GM12878 (cell line): Measurements from ENCODE around the gene SPTSSB. TPM values are rescaled to one million over a fixed set of nuclear protein-coding genes. Genes with fewer than 3 reads are reported as not detected.

ENCODE experiments used
- ATAC-seq: fragments of 200-7000 bp; cut with Tn5 transposase; 3 replicates; pipeline ENCODE4 v1.9.1; 2020; ENCODE audit warnings: mild to moderate bottlenecking, moderate library complexity
- BruUV-seq: library from RNA; stranded (reverse); fragments of 400-500 nt; replicated peaks from 2 replicates; lab custom pipeline; 2021; lab: Mats Ljungman, UMichigan
- CTCF ChIA-PET: fragments of 300-600 bp; sonication (Branson Sonifier 250); formaldehyde crosslinking; extraction: SDS; loops from one replicate; lab custom pipeline; 2021; ENCODE audit warnings: inconsistent platforms; lab: Yijun Ruan, JAX
- POLR2A ChIA-PET: fragments of 350-600 bp; formaldehyde crosslinking; extraction: SDS; loops from one replicate; lab custom pipeline; 2021; ENCODE audit warnings: inconsistent platforms; lab: Charles Lee
- RAD21 ChIA-PET: fragments of 300-600 bp; sonication (Branson Sonifier 250); formaldehyde crosslinking; loops from one replicate; lab custom pipeline; 2023; ENCODE audit warnings: antibody characterized with exemption; ENCODE audit not compliant: unreplicated experiment; lab: Charles Lee
- SMC1A ChIA-PET: fragments of 300-600 bp; sonication (Branson Sonifier 250); formaldehyde crosslinking; loops from one replicate; lab custom pipeline; 2023; ENCODE audit not compliant: unreplicated experiment, uncharacterized antibody; lab: Charles Lee
- DNase-seq: peaks from one replicate; pipeline ENCODE4 v3.0.0-alpha.2; 2011; ENCODE audit warnings: low read depth, low spot score
- FAIRE-seq: peaks from 3 replicates; lab custom pipeline; 2011; peaks lifted over from hg19 to GRCh38; lab: Jason Lieb, UNC
- H2AFZ ChIP-seq: 2 replicates; pipeline ENCODE4 v1.6.0; 2011; ENCODE audit warnings: low read depth, low read length, control low read depth; ENCODE audit not compliant: control insufficient read depth
- H3K27ac ChIP-seq: 2 replicates; pipeline ENCODE4 v1.5.1; 2011; ENCODE audit warnings: control low read depth; ENCODE audit not compliant: control insufficient read depth, insufficient read depth
- H3K27me3 ChIP-seq, 2 experiments: replicated peaks in 1 of 2; 2 replicates each; pipeline versions ENCODE4 v1.6.0 to v1.6.1; 2011; ENCODE audit warnings: low read length in 1 of 2; ENCODE audit not compliant: control insufficient read depth in 2 of 2, insufficient read depth in 2 of 2
- H3K36me3 ChIP-seq, 2 experiments: 2 replicates each; pipeline ENCODE4 v1.5.1; 2011; ENCODE audit warnings: low read length in 1 of 2; ENCODE audit not compliant: control insufficient read depth in 2 of 2, insufficient read depth in 2 of 2
- H3K4me1 ChIP-seq: 2 replicates; pipeline ENCODE4 v1.6.1; 2011; ENCODE audit warnings: mild to moderate bottlenecking, low read length, moderate library complexity, mixed read lengths; ENCODE audit not compliant: control insufficient read depth, insufficient read depth
- H3K4me2 ChIP-seq: 2 replicates; pipeline ENCODE4 v1.6.0; 2011; ENCODE audit warnings: control low read depth; ENCODE audit not compliant: control insufficient read depth, insufficient read depth
- H3K4me3 ChIP-seq: fragments of 200-600 bp; sonication (generic); 2 replicates; pipeline ENCODE4 v1.5.1; 2016
- H3K79me2 ChIP-seq: 2 replicates; pipeline ENCODE4 v1.6.0; 2011; ENCODE audit warnings: low read length; ENCODE audit not compliant: control insufficient read depth, insufficient read depth
- H3K9ac ChIP-seq: 2 replicates; pipeline ENCODE4 v1.8.0; 2011; ENCODE audit warnings: low read length, control low read depth, mixed read lengths; ENCODE audit not compliant: control insufficient read depth, insufficient read depth
- H3K9me3 ChIP-seq: replicated peaks from 3 replicates; pipeline ENCODE4 v1.5.1; 2011; ENCODE audit warnings: mild to moderate bottlenecking, low read length; ENCODE audit not compliant: control insufficient read depth, insufficient read depth
- H4K20me1 ChIP-seq: 2 replicates; pipeline ENCODE4 v1.6.0; 2011; ENCODE audit not compliant: control insufficient read depth, insufficient read depth
- BHLHE40 ChIP-seq, 2 experiments: fragments of 450-650 bp in 1 of 2; IDR thresholded peaks; 2 replicates each; pipeline ENCODE4 v1.6.1; 2011 to 2017; ENCODE audit warnings: low read depth in 2 of 2, borderline replicate concordance in 1 of 2, improper control_type of control experiment in 1 of 2, low read length in 1 of 2, mild to moderate bottlenecking in 1 of 2
- CBX3 ChIP-seq: fragments of 200-600 bp; sonication (generic); IDR thresholded peaks from 2 replicates; pipeline ENCODE4 v1.6.1; 2016; ENCODE audit warnings: low read depth, borderline replicate concordance
- CEBPB ChIP-seq, 2 experiments: fragments of 150-350 bp in 1 of 2; IDR thresholded peaks; 2 replicates each; pipeline ENCODE4 v1.6.1; 2012 to 2014; ENCODE audit warnings: low read depth in 2 of 2, low read length in 2 of 2, borderline replicate concordance in 1 of 2, inconsistent platforms in 1 of 2
- HDGF ChIP-seq: fragments of 450-650 bp; IDR thresholded peaks from 2 replicates; pipeline ENCODE4 v1.6.1; 2016; ENCODE audit warnings: antibody characterized with exemption
- MXI1 ChIP-seq: fragments of 150-350 bp; IDR thresholded peaks from 2 replicates; pipeline ENCODE4 v1.6.1; 2011; ENCODE audit warnings: low read depth, mild to moderate bottlenecking, inconsistent platforms, low read length, improper control_type of control experiment
- RAD21 ChIP-seq: IDR thresholded peaks from 2 replicates; pipeline ENCODE4 v1.6.1; 2011; ENCODE audit warnings: mild to moderate bottlenecking, low read depth, low read length, moderate library complexity; ENCODE audit not compliant: insufficient read depth
- SIN3A ChIP-seq: IDR thresholded peaks from 2 replicates; pipeline ENCODE4 v1.6.1; 2012; ENCODE audit warnings: low read depth, low read length, improper control_type of control experiment
- SP1 ChIP-seq: IDR thresholded peaks from one replicate; pipeline ENCODE4 v1.6.1; 2011; ENCODE audit warnings: low read depth, low read length
- SREBF1 ChIP-seq: IDR thresholded peaks from 2 replicates; pipeline ENCODE4 v1.6.1; 2012; ENCODE audit warnings: mild to moderate bottlenecking, low read length
- SUPT20H ChIP-seq: IDR thresholded peaks from 2 replicates; pipeline ENCODE4 v1.6.1; 2011; ENCODE audit warnings: low read depth, mild to moderate bottlenecking, low read length, moderate library complexity, borderline replicate concordance; ENCODE audit not compliant: control insufficient read depth
- ZNF384 ChIP-seq: IDR thresholded peaks from 2 replicates; pipeline ENCODE4 v1.6.1; 2012; ENCODE audit warnings: low read depth, mild to moderate bottlenecking, low read length, improper control_type of control experiment, borderline replicate concordance
- WGBS: methylation state at CpG from one replicate; pipeline ENCODE4 v1.1.6; 2016; ENCODE audit warnings: low lambda C conversion rate; ENCODE audit not compliant: insufficient replicate concordance, insufficient coverage; ENCODE audit errors: missing lambda C conversion rate; 5-methylcytosine and 5-hydroxymethylcytosine counted together
- in situ Hi-C: fragments of 300-500 bp; cut with MboI; formaldehyde crosslinking; loops from 9 replicates; pipeline ENCODE4 v1.14.3; 2018; ENCODE audit warnings: mixed read lengths
- intact Hi-C: fragments of 100-400 bp; cut with micrococcal nuclease; formaldehyde crosslinking; loops from one replicate; pipeline ENCODE4 v1.14.2; 2022; ENCODE audit not compliant: unreplicated experiment
- polyA plus RNA-seq, 11 experiments: library from polyadenylated mRNA; depleted of rRNA in 4 of 11; unstranded in 6 of 11; stranded (reverse) in 5 of 11; fragments of >200 nt; fragmentation: Nextera tagmentation in 4 of 11; fragmentation: Illumina TruSeq in 1 of 11; extraction: Ambion mirVana in 4 of 11; extraction: Trizol in 1 of 11; gene quantifications; 1 replicate in 1 of 11; 2 replicates in 10 of 11; pipeline versions ENCODE4 v1.2.1 to v1.2.3, GENCODE V29; 2011 to 2016; ENCODE audit warnings: inconsistent platforms in 2 of 11, missing spikeins in 2 of 11, low read depth in 1 of 11
- total RNA-seq, 4 experiments: library from RNA; depleted of rRNA in 3 of 4; stranded (reverse); fragments of >200 nt in 3 of 4; fragmentation: Illumina TruSeq in 1 of 4; extraction: Trizol in 1 of 4; gene quantifications; 2 replicates each; pipeline versions ENCODE4 v1.2.1 to v1.2.3, GENCODE V29; 2013 to 2021
- TF ChIP-seq, protein P1 (sequence below): fragments of 450-650 bp; formaldehyde crosslinking; IDR thresholded peaks from 2 replicates; pipeline ENCODE4 v1.4.0; 2020; ENCODE audit warnings: mild to moderate bottlenecking, moderate library complexity
- TF ChIP-seq, protein P2 (sequence below): fragments of 450-650 bp; conservative IDR thresholded peaks from 2 replicates; pipeline ENCODE4 v1.6.1; 2017; ENCODE audit warnings: mild to moderate bottlenecking, moderate library complexity

SPTSSB gene
- total and polyA plus RNA-seq, 10 of the 15 experiments (the other 5 are each of a cell fraction or from before 2014, with no cell fraction given), result 0.19 to 30.6 (median 0.91) TPM

DNA sequence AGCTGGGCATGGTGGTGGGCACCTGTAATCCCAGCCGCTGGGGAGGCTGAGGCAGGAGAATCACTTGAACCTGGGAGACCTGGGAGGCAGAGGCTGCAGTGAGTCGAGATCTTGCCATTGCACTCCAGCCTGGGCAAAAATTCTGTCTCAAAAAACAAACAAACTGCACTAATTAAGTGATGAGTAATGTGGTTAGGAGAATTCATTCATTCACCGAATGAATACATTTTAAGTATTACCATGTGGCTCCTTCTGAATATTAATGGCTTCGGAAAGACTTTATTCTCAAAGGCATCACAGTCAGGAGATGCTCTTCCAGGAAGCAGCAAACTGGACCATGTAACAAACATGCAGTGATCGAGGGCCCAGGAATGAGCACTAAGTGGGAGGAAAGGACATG, 23.6 kb downstream of the SPTSSB start:
- no peak overlapping the region for H3K4me3 ChIP-seq
- in situ Hi-C loops, result no loop called here
- H3K9me3 ChIP-seq, result no peaks in the 10 kb centered on the region
- no peak for TF ChIP-seq BHLHE40 (IDR thresholded peaks at IDR 0.05; ENCODE audit: borderline replicate concordance in 1 of 2, low read depth in 2 of 2, low read length in 1 of 2)
- no peak for TF ChIP-seq SUPT20H
- TF ChIP-seq SREBF1, result no peak
- no peak for TF ChIP-seq ZNF384
- TF ChIP-seq SIN3A, result no peak
- no peak for TF ChIP-seq MXI1
- TF ChIP-seq CEBPB (IDR thresholded peaks at IDR 0.05; ENCODE audit: borderline replicate concordance in 1 of 2, low read depth in 2 of 2, low read length in 2 of 2), result no peak
- no peak for TF ChIP-seq SP1
- TF ChIP-seq, protein P1, sequence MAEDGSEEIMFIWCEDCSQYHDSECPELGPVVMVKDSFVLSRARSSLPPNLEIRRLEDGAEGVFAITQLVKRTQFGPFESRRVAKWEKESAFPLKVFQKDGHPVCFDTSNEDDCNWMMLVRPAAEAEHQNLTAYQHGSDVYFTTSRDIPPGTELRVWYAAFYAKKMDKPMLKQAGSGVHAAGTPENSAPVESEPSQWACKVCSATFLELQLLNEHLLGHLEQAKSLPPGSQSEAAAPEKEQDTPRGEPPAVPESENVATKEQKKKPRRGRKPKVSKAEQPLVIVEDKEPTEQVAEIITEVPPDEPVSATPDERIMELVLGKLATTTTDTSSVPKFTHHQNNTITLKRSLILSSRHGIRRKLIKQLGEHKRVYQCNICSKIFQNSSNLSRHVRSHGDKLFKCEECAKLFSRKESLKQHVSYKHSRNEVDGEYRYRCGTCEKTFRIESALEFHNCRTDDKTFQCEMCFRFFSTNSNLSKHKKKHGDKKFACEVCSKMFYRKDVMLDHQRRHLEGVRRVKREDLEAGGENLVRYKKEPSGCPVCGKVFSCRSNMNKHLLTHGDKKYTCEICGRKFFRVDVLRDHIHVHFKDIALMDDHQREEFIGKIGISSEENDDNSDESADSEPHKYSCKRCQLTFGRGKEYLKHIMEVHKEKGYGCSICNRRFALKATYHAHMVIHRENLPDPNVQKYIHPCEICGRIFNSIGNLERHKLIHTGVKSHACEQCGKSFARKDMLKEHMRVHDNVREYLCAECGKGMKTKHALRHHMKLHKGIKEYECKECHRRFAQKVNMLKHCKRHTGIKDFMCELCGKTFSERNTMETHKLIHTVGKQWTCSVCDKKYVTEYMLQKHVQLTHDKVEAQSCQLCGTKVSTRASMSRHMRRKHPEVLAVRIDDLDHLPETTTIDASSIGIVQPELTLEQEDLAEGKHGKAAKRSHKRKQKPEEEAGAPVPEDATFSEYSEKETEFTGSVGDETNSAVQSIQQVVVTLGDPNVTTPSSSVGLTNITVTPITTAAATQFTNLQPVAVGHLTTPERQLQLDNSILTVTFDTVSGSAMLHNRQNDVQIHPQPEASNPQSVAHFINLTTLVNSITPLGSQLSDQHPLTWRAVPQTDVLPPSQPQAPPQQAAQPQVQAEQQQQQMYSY (CRISPR knock-in tag), result no peak
- TF ChIP-seq, protein P2, sequence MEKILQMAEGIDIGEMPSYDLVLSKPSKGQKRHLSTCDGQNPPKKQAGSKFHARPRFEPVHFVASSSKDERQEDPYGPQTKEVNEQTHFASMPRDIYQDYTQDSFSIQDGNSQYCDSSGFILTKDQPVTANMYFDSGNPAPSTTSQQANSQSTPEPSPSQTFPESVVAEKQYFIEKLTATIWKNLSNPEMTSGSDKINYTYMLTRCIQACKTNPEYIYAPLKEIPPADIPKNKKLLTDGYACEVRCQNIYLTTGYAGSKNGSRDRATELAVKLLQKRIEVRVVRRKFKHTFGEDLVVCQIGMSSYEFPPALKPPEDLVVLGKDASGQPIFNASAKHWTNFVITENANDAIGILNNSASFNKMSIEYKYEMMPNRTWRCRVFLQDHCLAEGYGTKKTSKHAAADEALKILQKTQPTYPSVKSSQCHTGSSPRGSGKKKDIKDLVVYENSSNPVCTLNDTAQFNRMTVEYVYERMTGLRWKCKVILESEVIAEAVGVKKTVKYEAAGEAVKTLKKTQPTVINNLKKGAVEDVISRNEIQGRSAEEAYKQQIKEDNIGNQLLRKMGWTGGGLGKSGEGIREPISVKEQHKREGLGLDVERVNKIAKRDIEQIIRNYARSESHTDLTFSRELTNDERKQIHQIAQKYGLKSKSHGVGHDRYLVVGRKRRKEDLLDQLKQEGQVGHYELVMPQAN, result no peak
- no peak for TF ChIP-seq RAD21
- no peak for TF ChIP-seq CBX3
- TF ChIP-seq HDGF, result no peak
- TF ChIP-seq, all 136 proteins: peak for 0
- Histone ChIP-seq H3K9ac (no peak overlapping the region), H3K4me1 (no peaks in the 10 kb centered on the region), H3K4me2 (no peak overlapping the region), H4K20me1 (no peaks in the 10 kb centered on the region), H3K36me3 (no peaks in the 10 kb centered on the region), H3K27ac (no peak overlapping the region), H2AFZ (no peak overlapping the region), H3K27me3 (no peaks in the 10 kb centered on the region), H3K79me2 (no peaks in the 10 kb centered on the region)
- intact Hi-C loops, result loop anchor here (2.0 kb wide), 1 partner anchor 23 kb away; the partner anchor contains the start of gene SPTSSB
- POLR2A ChIA-PET, result no interaction called here
- CTCF ChIA-PET, result no interaction called here
- RAD21 ChIA-PET, result no interaction called here
- BruUV-seq, result no TSS peak
- 58% methylated on average over 5 of the region's 5 CpGs for WGBS
- SMC1A ChIA-PET, result no interaction called here
- no peak for ATAC-seq
- no peak for FAIRE-seq
- DNase-seq, result no peak
